NCI-H1092 (cell line): ENCODE measurements around the gene YOD1.

Experiments used
- DNase-seq: peaks from one replicate; lab custom pipeline; 2025; lab: John Stamatoyannopoulos, UW

Gene YOD1

GRCh38 chr1:207051191-207051943 is at the start of gene YOD1:
Gene YOD1, minus strand, starts transcription at chr1:207051208. Its CDS starts 178 bp downstream, at chr1:207051030.
- DNase-seq: peak; percentile 44

GRCh38 chr1:207097871-207098324 is 46.9 kb upstream of the YOD1 start:
- DNase-seq: no peak

GRCh38 chr1:207093944-207094343 is 42.9 kb upstream of the YOD1 start:
- no peak for DNase-seq

- DNase-seq: no peak
These were observed 40.3 kb upstream of the YOD1 start for GRCh38 chr1:207091200-207091908.

- no peak for DNase-seq
These were observed 38.8 kb upstream of the YOD1 start for GRCh38 chr1:207089627-207090355.

- no peak for DNase-seq
These were observed 38.0 kb upstream of the YOD1 start, which contains the start of gene C4BPB for GRCh38 chr1:207088701-207089626. Gene C4BPB, plus strand, starts transcription at chr1:207088860. Its CDS starts 672 bp downstream, at chr1:207089532.

GRCh38 chr1:207088161-207088560 is 37.2 kb upstream of the YOD1 start:
- DNase-seq: no peak

GRCh38 chr1:207085887-207086286 is 34.9 kb upstream of the YOD1 start:
- DNase-seq: no peak

- DNase-seq: peak; percentile 36
These were observed 33.7 kb upstream of the YOD1 start for GRCh38 chr1:207084701-207085180.

GRCh38 chr1:207084232-207084631 is 33.2 kb upstream of the YOD1 start:
- DNase-seq: no peak

- DNase-seq: no peak
These were observed 30.8 kb upstream of the YOD1 start for GRCh38 chr1:207081806-207082205.

- no peak for DNase-seq
These were observed 30.1 kb upstream of the YOD1 start for GRCh38 chr1:207081088-207081487.

- DNase-seq: no peak
These were observed 28.8 kb upstream of the YOD1 start for GRCh38 chr1:207079706-207080241.

GRCh38 chr1:207078578-207079132 is 27.6 kb upstream of the YOD1 start:
- no peak for DNase-seq

- DNase-seq: peak; percentile 59
These were observed 26.7 kb upstream of the YOD1 start for GRCh38 chr1:207077470-207078377.

- DNase-seq: no peak
These were observed 26.0 kb upstream of the YOD1 start for GRCh38 chr1:207077012-207077411.

GRCh38 chr1:207076181-207076955 is 25.4 kb upstream of the YOD1 start:
- no peak for DNase-seq

- no peak for DNase-seq
These were observed 23.2 kb upstream of the YOD1 start for GRCh38 chr1:207073906-207074820.
